Osteoblast (primary cell): Measurements from ENCODE around the gene BRAF. TPM values are rescaled to one million over a fixed set of nuclear protein-coding genes. Genes with fewer than 3 reads are reported as not detected.

Source experiments
- DNase-seq: peaks from one replicate; pipeline ENCODE4 v3.0.0; 2011; ENCODE audit warnings: low spot score, mixed read lengths; ENCODE audit not compliant: insufficient read length; ENCODE audit errors: missing footprints
- H2AFZ ChIP-seq: 2 replicates; pipeline ENCODE4 v1.6.0; 2011; ENCODE audit warnings: mild to moderate bottlenecking, low read length
- H3K27ac ChIP-seq: 2 replicates; pipeline ENCODE4 v1.5.1; 2011; ENCODE audit warnings: mild to moderate bottlenecking, low read depth, low read length, moderate library complexity
- H3K27me3 ChIP-seq: 2 replicates; pipeline ENCODE4 v1.6.0; 2012; ENCODE audit warnings: mild to moderate bottlenecking, control low read depth, inconsistent platforms, low read length, moderate library complexity; ENCODE audit not compliant: insufficient read depth
- H3K36me3 ChIP-seq: 2 replicates; pipeline ENCODE4 v1.5.1; 2011; ENCODE audit warnings: mild to moderate bottlenecking, low read length, control low read depth, moderate library complexity; ENCODE audit not compliant: insufficient read depth
- H3K4me1 ChIP-seq: 2 replicates; pipeline ENCODE4 v1.5.1; 2011; ENCODE audit warnings: mild to moderate bottlenecking, low read length, control low read depth, moderate library complexity; ENCODE audit not compliant: insufficient read depth
- H3K4me2 ChIP-seq: 2 replicates; pipeline ENCODE4 v1.6.0; 2011; ENCODE audit warnings: mild to moderate bottlenecking, low read length; ENCODE audit not compliant: insufficient read depth
- H3K4me3 ChIP-seq: fragments of 200-600 bp; sonication (generic); 3 replicates; pipeline ENCODE4 v1.5.1; 2012; ENCODE audit warnings: mild to moderate bottlenecking, low read length, inconsistent platforms; ENCODE audit not compliant: insufficient read depth
- H3K79me2 ChIP-seq: 2 replicates; pipeline ENCODE4 v1.6.0; 2012; ENCODE audit warnings: mild to moderate bottlenecking, low read length, control low read depth, inconsistent platforms; ENCODE audit not compliant: insufficient read depth
- H3K9me3 ChIP-seq: 2 replicates; pipeline ENCODE4 v1.5.1; 2011; ENCODE audit warnings: low read depth, low read length, control low read depth
- H4K20me1 ChIP-seq: 2 replicates; pipeline ENCODE4 v1.6.0; 2012; ENCODE audit warnings: mild to moderate bottlenecking, low read length, control low read depth; ENCODE audit not compliant: insufficient read depth
- total RNA-seq: library from RNA; depleted of rRNA; stranded (reverse); fragments of >200 nt; gene quantifications from 2 replicates; pipeline ENCODE4 v1.2.3, GENCODE V29; 2012
- TF ChIP-seq, protein P1 (sequence below): IDR thresholded peaks from 2 replicates; pipeline ENCODE4 v1.5.1; 2011; ENCODE audit warnings: mild to moderate bottlenecking, low read depth, low read length, moderate library complexity; ENCODE audit errors: extremely low read depth

Gene BRAF
- total RNA-seq, 1 donor: 30.0 TPM

- Histone ChIP-seq H3K27ac (no peak overlapping the region), H3K36me3 (no peaks in the 10 kb centered on the region), H2AFZ (no peak overlapping the region), H4K20me1 (peaks cover 67% of the 10 kb centered on the region), H3K79me2 (peaks cover 82% of the 10 kb centered on the region), H3K27me3 (no peaks in the 10 kb centered on the region), H3K4me3 (no peak overlapping the region), H3K4me2 (peak overlapping the region; percentile 42), H3K4me1 (peaks cover 12% of the 10 kb centered on the region), H3K9me3 (no peaks in the 10 kb centered on the region)
- TF ChIP-seq, protein P1, sequence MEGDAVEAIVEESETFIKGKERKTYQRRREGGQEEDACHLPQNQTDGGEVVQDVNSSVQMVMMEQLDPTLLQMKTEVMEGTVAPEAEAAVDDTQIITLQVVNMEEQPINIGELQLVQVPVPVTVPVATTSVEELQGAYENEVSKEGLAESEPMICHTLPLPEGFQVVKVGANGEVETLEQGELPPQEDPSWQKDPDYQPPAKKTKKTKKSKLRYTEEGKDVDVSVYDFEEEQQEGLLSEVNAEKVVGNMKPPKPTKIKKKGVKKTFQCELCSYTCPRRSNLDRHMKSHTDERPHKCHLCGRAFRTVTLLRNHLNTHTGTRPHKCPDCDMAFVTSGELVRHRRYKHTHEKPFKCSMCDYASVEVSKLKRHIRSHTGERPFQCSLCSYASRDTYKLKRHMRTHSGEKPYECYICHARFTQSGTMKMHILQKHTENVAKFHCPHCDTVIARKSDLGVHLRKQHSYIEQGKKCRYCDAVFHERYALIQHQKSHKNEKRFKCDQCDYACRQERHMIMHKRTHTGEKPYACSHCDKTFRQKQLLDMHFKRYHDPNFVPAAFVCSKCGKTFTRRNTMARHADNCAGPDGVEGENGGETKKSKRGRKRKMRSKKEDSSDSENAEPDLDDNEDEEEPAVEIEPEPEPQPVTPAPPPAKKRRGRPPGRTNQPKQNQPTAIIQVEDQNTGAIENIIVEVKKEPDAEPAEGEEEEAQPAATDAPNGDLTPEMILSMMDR: no peak
- DNase-seq: peak; percentile 17
These were observed 48.0 kb downstream of the BRAF start for GRCh38 chr7:140876519-140877248.

- no peak overlapping the region for H3K4me3 ChIP-seq
- peaks cover 78% of the 10 kb centered on the region for H3K79me2 ChIP-seq
- H3K27ac ChIP-seq: no peak overlapping the region
- H2AFZ ChIP-seq: no peak overlapping the region
- no peaks in the 10 kb centered on the region for H3K9me3 ChIP-seq
- H3K4me1 ChIP-seq: peaks cover 12% of the 10 kb centered on the region
- peaks cover 58% of the 10 kb centered on the region for H4K20me1 ChIP-seq
- H3K36me3 ChIP-seq: no peaks in the 10 kb centered on the region
- no peaks in the 10 kb centered on the region for H3K27me3 ChIP-seq
- DNase-seq: peak; percentile 14
- TF ChIP-seq, protein P1: no peak
- H3K4me2 ChIP-seq: no peak overlapping the region
These were observed 51.3 kb downstream of the BRAF start for GRCh38 chr7:140873434-140873833.

DNA sequence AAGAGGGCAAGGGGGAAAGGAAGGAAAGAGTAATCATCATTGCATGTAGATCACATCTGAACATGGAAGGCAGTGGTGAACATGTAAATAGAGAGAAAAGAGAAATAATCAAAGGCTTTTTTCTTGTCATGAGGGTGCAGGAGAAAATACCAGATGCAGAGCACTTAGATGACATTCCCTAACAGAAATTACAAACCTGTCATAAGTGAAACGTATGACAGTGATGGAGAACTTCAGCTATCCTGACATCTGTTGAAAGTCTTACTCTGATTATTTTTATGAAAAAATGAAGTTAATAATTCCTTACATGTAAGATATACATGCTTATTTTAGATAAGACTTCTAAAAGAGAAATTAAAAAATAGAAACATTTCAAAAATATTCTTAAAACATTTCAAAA is 54.7 kb downstream of the BRAF start:
- peaks cover 46% of the 10 kb centered on the region for H4K20me1 ChIP-seq
- H3K9me3 ChIP-seq: no peaks in the 10 kb centered on the region
- no peak overlapping the region for H3K27ac ChIP-seq
- H3K4me1 ChIP-seq: peaks cover 2% of the 10 kb centered on the region
- no peak overlapping the region for H2AFZ ChIP-seq
- TF ChIP-seq, protein P1: no peak
- H3K36me3 ChIP-seq: no peaks in the 10 kb centered on the region
- peaks cover 83% of the 10 kb centered on the region for H3K79me2 ChIP-seq
- no peak for DNase-seq
- H3K4me2 ChIP-seq: no peak overlapping the region
- no peak overlapping the region for H3K4me3 ChIP-seq
- H3K27me3 ChIP-seq: no peaks in the 10 kb centered on the region

DNA sequence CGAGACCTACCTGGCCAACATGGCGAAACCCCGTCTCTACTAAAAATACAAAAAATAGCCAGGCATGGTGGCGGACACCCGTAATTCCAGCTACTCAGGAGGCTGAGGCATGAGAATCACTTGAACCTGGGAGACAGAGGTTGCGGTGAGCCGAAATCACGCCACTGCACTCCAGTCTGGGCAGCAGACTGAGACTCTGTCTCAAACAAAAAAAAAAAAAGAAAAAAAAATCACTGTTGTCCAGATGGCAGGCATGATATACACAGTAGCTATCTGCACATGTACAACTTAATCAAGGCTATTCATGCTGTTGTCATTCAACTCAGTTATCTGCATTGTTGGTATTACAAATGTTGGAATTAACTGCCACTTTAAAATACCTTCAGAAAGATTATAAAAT is 55.3 kb downstream of the BRAF start:
- no peak for DNase-seq
- Histone ChIP-seq H3K79me2 (peaks cover 83% of the 10 kb centered on the region), H4K20me1 (peaks cover 42% of the 10 kb centered on the region)

More for the DNA sequence above, 55.3 kb downstream of the BRAF start:
- no peaks in the 10 kb centered on the region for H3K9me3 ChIP-seq
- no peak overlapping the region for H3K4me3 ChIP-seq
- H3K4me2 ChIP-seq: no peak overlapping the region
- no peaks in the 10 kb centered on the region for H3K27me3 ChIP-seq
- peaks cover 2% of the 10 kb centered on the region for H3K4me1 ChIP-seq
- no peak overlapping the region for H3K27ac ChIP-seq
- TF ChIP-seq, protein P1: no peak
- no peaks in the 10 kb centered on the region for H3K36me3 ChIP-seq
- no peak overlapping the region for H2AFZ ChIP-seq
